Left renal cortex interstitium (tissue), 4 donors: ENCODE data around the gene FBXO44. TPM values are rescaled to one million over a fixed set of nuclear protein-coding genes. Genes with fewer than 3 reads are reported as not detected.

Source experiments
- DNase-seq, 4 donors: peaks; one replicate each; pipeline ENCODE4 v3.0.0-alpha.2; 2013; ENCODE audit warnings: low read depth in 4 of 4, low spot score in 2 of 4, missing footprints in 1 of 4
- polyA plus RNA-seq, 4 donors: library from polyadenylated mRNA; unstranded; fragments of 120-200 nt; gene quantifications; one replicate each; pipeline ENCODE4 v1.2.1, GENCODE V29; 2013; ENCODE audit not compliant: insufficient read length in 4 of 4

The FBXO44 gene
- polyA plus RNA-seq, 4 donors = 13.7 to 23.2 (median 18.5) TPM

GRCh38 chr1:11704691-11705475 lies 50.2 kb downstream of the FBXO44 start:
- DNase-seq = no peak

GRCh38 chr1:11705596-11705995 lies 50.9 kb downstream of the FBXO44 start:
- DNase-seq = no peak

- no peak for DNase-seq
Measured at GRCh38 chr1:11706292-11706691, 51.6 kb downstream of the FBXO44 start.

GRCh38 chr1:11707621-11708276 lies 53.1 kb downstream of the FBXO44 start:
- no peak for DNase-seq

GRCh38 chr1:11708554-11709350 lies 54.1 kb downstream of the FBXO44 start:
- DNase-seq = no peak

GRCh38 chr1:11711490-11711889 lies 56.8 kb downstream of the FBXO44 start:
- DNase-seq = no peak

- DNase-seq = no peak
Measured at GRCh38 chr1:11712285-11712684, 57.6 kb downstream of the FBXO44 start.

Other genes with a start within 250 kb of the FBXO44 start
- gene DISP3, start 175.7 kb upstream of the FBXO44 start, polyA plus RNA-seq = 1 to 10 TPM in 3 of 4 donors, under 1 TPM in 1; 0.88 to 2.4 (median 2.0) TPM
- gene FBXO2, start 448 bp upstream of the FBXO44 start, polyA plus RNA-seq = 1 to 10 TPM; 1.4 to 1.7 (median 1.5) TPM
- 1 to 10 TPM; 3.1 to 5.2 (median 4.2) TPM for gene FBXO6, start 9.3 kb downstream of the FBXO44 start, polyA plus RNA-seq
- gene MAD2L2, start 26.3 kb downstream of the FBXO44 start, polyA plus RNA-seq = 10 to 100 TPM; 38.7 to 55.0 (median 48.0) TPM
- 1 to 10 TPM in 3 of 4 donors, under 1 TPM in 1; 0.68 to 1.2 (median 1.2) TPM for gene DRAXIN, start 36.8 kb downstream of the FBXO44 start, polyA plus RNA-seq
- 10 to 100 TPM; 38.9 to 51.9 (median 47.9) TPM for gene AGTRAP, start 81.3 kb downstream of the FBXO44 start, polyA plus RNA-seq
- under 1 TPM; 0.06 to 0.86 (median 0.52) TPM for gene C1orf167, start 107.3 kb downstream of the FBXO44 start, polyA plus RNA-seq
- 10 to 100 TPM; 16.4 to 25.8 (median 20.8) TPM for gene MTHFR, start 151.1 kb downstream of the FBXO44 start, polyA plus RNA-seq
- gene CLCN6, start 151.3 kb downstream of the FBXO44 start, polyA plus RNA-seq = 10 to 100 TPM; 13.3 to 28.8 (median 20.7) TPM
- 1 to 10 TPM in 1 of 4 donors, under 1 TPM in 1, not detected in 2; 0.74 to 1.2 TPM for gene NPPA, start 192.9 kb downstream of the FBXO44 start, polyA plus RNA-seq
- not detected for gene NPPB, start 204.1 kb downstream of the FBXO44 start, polyA plus RNA-seq